Measurements from ENCODE around the gene BAX.
A peak's percentile ranks its signal among the peaks of the same experiment; 100 is the strongest.

The BAX gene

DNA sequence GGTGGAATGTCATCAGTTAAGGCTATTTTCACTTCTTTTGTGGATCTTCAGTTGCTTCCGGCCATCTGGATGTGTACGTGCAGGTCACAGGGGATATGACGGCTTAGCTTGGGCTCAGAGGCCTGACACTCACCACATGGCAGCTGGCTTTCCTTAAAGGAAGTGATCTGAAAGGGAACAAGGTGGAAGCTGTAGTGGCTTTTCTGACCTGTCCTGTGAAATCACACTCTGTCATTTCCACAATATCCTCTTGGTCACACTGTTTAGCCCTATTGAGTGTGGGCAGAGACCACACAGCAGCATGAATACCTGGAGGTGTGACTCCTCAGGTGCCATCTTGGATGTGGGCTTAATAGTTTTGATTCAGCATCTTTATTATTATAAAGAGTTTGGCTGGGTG lies 4.5 kb upstream of the BAX start:
- no peak for DNase-seq
- H3K4me3 Mint-ChIP-seq, result no peak overlapping the region
- peak overlapping the region; percentile 42 for H3K27ac Mint-ChIP-seq
- TF ChIP-seq, protein P1, sequence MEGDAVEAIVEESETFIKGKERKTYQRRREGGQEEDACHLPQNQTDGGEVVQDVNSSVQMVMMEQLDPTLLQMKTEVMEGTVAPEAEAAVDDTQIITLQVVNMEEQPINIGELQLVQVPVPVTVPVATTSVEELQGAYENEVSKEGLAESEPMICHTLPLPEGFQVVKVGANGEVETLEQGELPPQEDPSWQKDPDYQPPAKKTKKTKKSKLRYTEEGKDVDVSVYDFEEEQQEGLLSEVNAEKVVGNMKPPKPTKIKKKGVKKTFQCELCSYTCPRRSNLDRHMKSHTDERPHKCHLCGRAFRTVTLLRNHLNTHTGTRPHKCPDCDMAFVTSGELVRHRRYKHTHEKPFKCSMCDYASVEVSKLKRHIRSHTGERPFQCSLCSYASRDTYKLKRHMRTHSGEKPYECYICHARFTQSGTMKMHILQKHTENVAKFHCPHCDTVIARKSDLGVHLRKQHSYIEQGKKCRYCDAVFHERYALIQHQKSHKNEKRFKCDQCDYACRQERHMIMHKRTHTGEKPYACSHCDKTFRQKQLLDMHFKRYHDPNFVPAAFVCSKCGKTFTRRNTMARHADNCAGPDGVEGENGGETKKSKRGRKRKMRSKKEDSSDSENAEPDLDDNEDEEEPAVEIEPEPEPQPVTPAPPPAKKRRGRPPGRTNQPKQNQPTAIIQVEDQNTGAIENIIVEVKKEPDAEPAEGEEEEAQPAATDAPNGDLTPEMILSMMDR (IDR thresholded peaks at IDR 0.05), result no peak
- H3K27me3 Mint-ChIP-seq (ENCODE audit: low read depth, poor library complexity), result peaks cover 23% of the 10 kb centered on the region
- peaks cover 11% of the 10 kb centered on the region for H3K4me1 Mint-ChIP-seq
- H3K36me3 Mint-ChIP-seq (ENCODE audit: low read depth), result no peaks in the 10 kb centered on the region
- peaks cover 4% of the 10 kb centered on the region for H3K9me3 Mint-ChIP-seq

DNA sequence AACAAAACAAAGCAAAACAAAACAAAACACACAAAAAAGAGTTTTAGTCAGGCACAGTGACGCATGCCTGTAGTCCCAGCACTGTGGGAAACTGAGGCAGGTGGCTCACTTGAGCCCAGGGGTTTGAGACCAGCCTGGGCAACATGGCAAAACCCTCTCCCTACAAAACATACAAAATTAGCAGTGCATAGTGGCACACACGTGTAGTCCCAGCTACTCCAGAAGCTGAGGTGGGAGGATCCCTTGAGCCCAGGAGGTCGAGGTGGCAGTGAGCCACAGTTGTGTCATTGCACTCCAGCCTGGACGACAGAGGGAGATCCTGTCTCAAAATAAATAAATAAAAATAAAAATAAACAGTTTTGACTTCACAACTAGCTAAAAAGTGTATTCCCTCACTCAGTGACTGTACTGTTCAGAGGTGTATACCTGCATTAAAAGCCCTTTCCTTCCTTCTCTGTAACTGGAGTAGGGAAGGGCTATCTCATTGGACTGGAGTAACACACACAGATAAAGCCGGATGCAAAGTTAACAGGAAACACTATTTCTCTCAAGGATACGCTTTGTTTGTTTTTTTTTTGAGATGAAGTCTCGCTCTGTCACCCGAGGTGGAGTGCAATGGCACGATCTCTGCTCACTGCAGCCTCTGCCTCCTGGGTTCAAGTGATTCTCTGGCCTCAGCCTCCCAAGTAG lies 3.7 kb upstream of the BAX start:
- TF ChIP-seq, protein P1 (IDR thresholded peaks at IDR 0.05), result no peak
- Mint-ChIP-seq H3K27me3 (ENCODE audit: low read depth, poor library complexity) (peaks cover 23% of the 10 kb centered on the region), H3K9me3 (peaks cover 4% of the 10 kb centered on the region), H3K27ac (no peak overlapping the region), H3K4me1 (peaks cover 19% of the 10 kb centered on the region), H3K4me3 (no peak overlapping the region), H3K36me3 (ENCODE audit: low read depth) (peaks cover under 1% of the 10 kb centered on the region)
- DNase-seq, result no peak

DNA sequence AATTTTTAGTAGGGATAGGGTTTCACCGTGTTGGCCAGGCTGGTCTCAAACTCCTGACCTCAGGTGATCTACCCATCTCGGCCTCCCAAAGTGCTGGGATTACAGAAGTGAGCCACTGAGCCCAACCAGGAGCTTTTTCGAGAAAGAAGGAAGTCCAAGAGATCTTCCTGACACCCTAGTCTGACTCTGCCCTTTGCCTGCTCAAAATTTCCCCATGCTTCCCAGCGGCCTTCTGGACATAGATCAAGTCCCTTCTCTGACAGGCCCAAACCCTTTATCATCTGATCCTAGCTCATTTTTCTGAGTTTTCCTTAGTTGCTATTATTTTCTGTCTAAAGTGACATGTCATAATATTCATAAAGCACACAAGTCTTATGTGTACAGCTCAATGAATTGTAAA lies 1.5 kb upstream of the BAX start:
- TF ChIP-seq, protein P1 (IDR thresholded peaks at IDR 0.05), result no peak
- peaks cover 23% of the 10 kb centered on the region for H3K27me3 Mint-ChIP-seq (ENCODE audit: low read depth, poor library complexity)
- peaks cover 21% of the 10 kb centered on the region for H3K36me3 Mint-ChIP-seq (ENCODE audit: low read depth)
- no peak overlapping the region for H3K27ac Mint-ChIP-seq
- peaks cover 4% of the 10 kb centered on the region for H3K9me3 Mint-ChIP-seq
- no peak overlapping the region for H3K4me3 Mint-ChIP-seq
- peaks cover 23% of the 10 kb centered on the region for H3K4me1 Mint-ChIP-seq
- no peak for DNase-seq

DNA sequence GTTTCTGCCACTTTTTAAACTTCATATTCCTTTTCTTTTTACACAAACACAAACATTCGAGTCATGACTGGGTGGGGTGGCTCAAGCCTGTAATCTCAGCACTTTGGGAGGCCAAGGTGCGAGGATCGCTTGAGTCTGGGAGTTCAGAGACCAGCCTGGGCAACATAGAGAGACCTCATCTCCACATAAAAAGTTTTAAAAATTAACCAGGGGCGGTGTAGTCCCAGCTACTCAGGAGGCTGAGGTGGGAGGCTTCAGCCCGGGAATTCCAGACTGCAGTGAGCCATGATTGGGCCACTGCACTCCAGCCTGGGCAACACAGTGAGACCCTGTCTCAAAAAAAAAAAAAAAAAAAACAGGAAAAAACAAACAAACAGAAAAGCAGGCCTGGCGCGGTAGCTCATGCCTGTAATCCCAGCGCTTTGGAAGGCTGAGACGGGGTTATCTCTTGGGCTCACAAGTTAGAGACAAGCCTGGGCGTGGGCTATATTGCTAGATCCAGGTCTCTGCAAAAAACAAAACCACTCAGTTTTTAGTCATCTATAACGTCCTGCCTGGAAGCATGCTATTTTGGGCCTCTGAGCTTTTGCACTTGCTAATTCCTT lies 583 bp upstream of the BAX start:
- Mint-ChIP-seq H3K4me1 (peaks cover 23% of the 10 kb centered on the region), H3K27me3 (ENCODE audit: low read depth, poor library complexity) (peaks cover 23% of the 10 kb centered on the region), H3K9me3 (no peaks in the 10 kb centered on the region), H3K27ac (peak overlapping the region; percentile 42), H3K36me3 (ENCODE audit: low read depth) (peaks cover 30% of the 10 kb centered on the region), H3K4me3 (peak overlapping the region; percentile 81)
- no peak for DNase-seq
- TF ChIP-seq, protein P1 (IDR thresholded peaks at IDR 0.05), result no peak

DNA sequence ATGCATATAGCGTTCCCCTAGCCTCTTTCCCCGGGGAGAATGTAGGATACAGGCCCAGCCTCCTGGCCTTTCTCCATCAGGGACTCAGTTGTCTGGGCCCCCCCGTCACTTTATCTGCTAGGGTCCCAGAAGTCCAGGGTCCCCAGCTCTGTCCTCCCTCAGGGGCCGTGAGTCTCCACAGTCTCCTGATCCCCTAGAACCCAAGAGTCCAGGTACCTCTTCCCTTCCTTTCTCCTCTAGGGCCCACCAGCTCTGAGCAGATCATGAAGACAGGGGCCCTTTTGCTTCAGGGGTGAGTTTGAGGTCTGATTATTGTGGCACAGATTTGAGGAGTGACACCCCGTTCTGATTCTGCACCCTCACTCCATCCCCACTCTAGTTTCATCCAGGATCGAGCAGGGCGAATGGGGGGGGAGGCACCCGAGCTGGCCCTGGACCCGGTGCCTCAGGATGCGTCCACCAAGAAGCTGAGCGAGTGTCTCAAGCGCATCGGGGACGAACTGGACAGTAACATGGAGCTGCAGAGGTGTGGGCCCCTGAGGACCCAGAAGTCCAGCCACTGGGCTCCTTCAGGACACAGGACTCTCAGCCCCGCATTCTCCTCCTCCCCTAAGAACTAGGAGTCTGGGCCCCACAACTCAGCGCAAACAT lies 758 bp downstream of the BAX start:
- Mint-ChIP-seq H3K4me1 (peaks cover 23% of the 10 kb centered on the region), H3K27ac (peak overlapping the region; percentile 42), H3K36me3 (ENCODE audit: low read depth) (peaks cover 35% of the 10 kb centered on the region), H3K27me3 (ENCODE audit: low read depth, poor library complexity) (peaks cover 15% of the 10 kb centered on the region), H3K9me3 (no peaks in the 10 kb centered on the region), H3K4me3 (peak overlapping the region; percentile 88)
- TF ChIP-seq, protein P1 (IDR thresholded peaks at IDR 0.05), result no peak
- DNase-seq, result no peak

All from nephron progenitor cell (in vitro differentiated cells).